SK-N-MC (cell line): ENCODE measurements around the gene HDAC3.

Experiments used
- EZH2 ChIP-seq: fragments of 200-600 bp; sonication (generic); IDR thresholded peaks from one replicate; pipeline ENCODE4 v1.6.1; 2017; ENCODE audit warnings: antibody characterized with exemption
- FOXP2 ChIP-seq: optimal IDR thresholded peaks from 2 replicates; pipeline ENCODE3; 2011; ENCODE audit warnings: mild to moderate bottlenecking, moderate library complexity; ENCODE audit not compliant: insufficient read depth; ENCODE audit errors: extremely low read length, control extremely low read depth

DNA sequence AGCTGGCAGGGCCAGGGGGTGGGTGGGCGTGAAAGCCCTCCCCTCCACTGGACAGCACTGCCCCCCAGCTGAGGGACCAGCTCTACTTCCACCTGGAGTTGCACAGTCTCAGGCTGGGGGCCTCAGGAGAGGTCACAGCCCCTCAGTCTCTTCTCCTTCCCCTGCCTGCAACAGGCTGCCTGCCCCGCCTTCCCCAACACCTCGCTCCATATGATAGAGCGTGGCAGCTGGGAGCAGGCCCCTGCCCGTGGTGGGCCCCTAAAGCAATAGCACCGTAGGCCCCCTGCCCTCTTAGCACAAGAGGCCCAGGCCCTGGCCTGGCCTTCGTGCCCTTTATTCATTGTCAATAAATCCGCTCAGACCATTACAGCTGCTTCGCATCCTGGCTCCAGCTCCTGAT lies 4.0 kb upstream of the HDAC3 start:
- no peak for TF ChIP-seq EZH2
- TF ChIP-seq FOXP2: no peak
